H9 (cell line): ENCODE data around the gene SLCO2A1. TPM values are rescaled to one million over a fixed set of nuclear protein-coding genes. Genes with fewer than 3 reads are reported as not detected.

Source experiments
- DNase-seq: peaks from one replicate; pipeline ENCODE4 v3.0.0-alpha.2; 2017
- H2AFZ ChIP-seq: one replicate; pipeline ENCODE4 v1.6.1; 2013; ENCODE audit warnings: mild to moderate bottlenecking, low read length, control low read depth, moderate library complexity
- H2AK5ac ChIP-seq: 2 replicates; pipeline ENCODE4 v1.6.1; 2013; ENCODE audit warnings: low read length, control low read depth, mixed read lengths; ENCODE audit not compliant: insufficient read length
- H2BK120ac ChIP-seq: one replicate; pipeline ENCODE4 v1.6.1; 2013; ENCODE audit warnings: low read depth, mild to moderate bottlenecking, low read length, control low read depth, inconsistent platforms; ENCODE audit not compliant: poor library complexity, severe bottlenecking
- H2BK12ac ChIP-seq: 2 replicates; pipeline ENCODE4 v1.6.1; 2013; ENCODE audit warnings: low read length, control low read depth, mixed read lengths, low read depth; ENCODE audit not compliant: insufficient read length
- H2BK15ac ChIP-seq: 2 replicates; pipeline ENCODE4 v1.6.1; 2013; ENCODE audit warnings: low read depth, low read length, control low read depth
- H2BK20ac ChIP-seq: one replicate; pipeline ENCODE4 v1.6.1; 2013; ENCODE audit warnings: low read depth, mild to moderate bottlenecking, low read length, control low read depth, inconsistent platforms; ENCODE audit not compliant: poor library complexity, severe bottlenecking
- H2BK5ac ChIP-seq: 2 replicates; pipeline ENCODE4 v1.6.1; 2013; ENCODE audit warnings: low read length, control low read depth, mixed read lengths; ENCODE audit not compliant: insufficient read length
- H3K14ac ChIP-seq: 2 replicates; pipeline ENCODE4 v1.6.1; 2013; ENCODE audit warnings: low read length, control low read depth; ENCODE audit not compliant: insufficient read depth
- H3K18ac ChIP-seq: 2 replicates; pipeline ENCODE4 v1.6.1; 2013; ENCODE audit warnings: low read depth, mild to moderate bottlenecking, mixed read lengths, low read length, control low read depth; ENCODE audit not compliant: insufficient read length
- H3K23ac ChIP-seq: 2 replicates; pipeline ENCODE4 v1.6.1; 2013; ENCODE audit warnings: low read length, control low read depth, mixed read lengths, low read depth; ENCODE audit not compliant: insufficient read length
- H3K23me2 ChIP-seq: 2 replicates; pipeline ENCODE4 v1.6.1; 2013; ENCODE audit warnings: low read depth, mild to moderate bottlenecking, mixed read lengths, low read length, control low read depth; ENCODE audit not compliant: insufficient read length, poor library complexity, severe bottlenecking
- H3K27ac ChIP-seq: 2 replicates; pipeline ENCODE4 v1.5.1; 2013; ENCODE audit warnings: low read length, control low read depth, mixed read lengths, low read depth; ENCODE audit not compliant: insufficient read length
- H3K27me3 ChIP-seq: 2 replicates; pipeline ENCODE4 v1.6.1; 2013; ENCODE audit warnings: low read length, control low read depth, inconsistent platforms; ENCODE audit not compliant: insufficient read depth
- H3K4ac ChIP-seq: 2 replicates; pipeline ENCODE4 v1.6.1; 2013; ENCODE audit warnings: low read depth, mild to moderate bottlenecking, control low read depth, inconsistent platforms, low read length, moderate library complexity
- H3K4me1 ChIP-seq: 2 replicates; pipeline ENCODE4 v1.6.1; 2013; ENCODE audit warnings: low read length, control low read depth, inconsistent platforms; ENCODE audit not compliant: insufficient read depth
- H3K4me2 ChIP-seq: 2 replicates; pipeline ENCODE4 v1.6.1; 2013; ENCODE audit warnings: low read length, control low read depth, mixed read lengths; ENCODE audit not compliant: insufficient read length, insufficient read depth
- H3K56ac ChIP-seq: 2 replicates; pipeline ENCODE4 v1.6.1; 2013; ENCODE audit warnings: low read depth, mild to moderate bottlenecking, mixed read lengths, low read length, control low read depth; ENCODE audit not compliant: insufficient read length
- H3K79me1 ChIP-seq: 2 replicates; pipeline ENCODE4 v1.6.1; 2013; ENCODE audit warnings: low read depth, mild to moderate bottlenecking, moderate library complexity, low read length, control low read depth, inconsistent platforms; ENCODE audit not compliant: insufficient read depth, poor library complexity, severe bottlenecking
- H3K79me2 ChIP-seq: 2 replicates; pipeline ENCODE4 v1.6.1; 2013; ENCODE audit warnings: low read length, control low read depth, inconsistent platforms; ENCODE audit not compliant: insufficient read depth
- H3K9ac ChIP-seq: 2 replicates; pipeline ENCODE4 v1.6.1; 2013; ENCODE audit warnings: low read length, control low read depth, mixed read lengths; ENCODE audit not compliant: insufficient read length; ENCODE audit errors: extremely low read depth
- H3K9me3 ChIP-seq: one replicate; pipeline ENCODE4 v1.6.1; 2013; ENCODE audit warnings: low read depth, low read length, inconsistent platforms; ENCODE audit not compliant: control insufficient read depth
- H3T11ph ChIP-seq: one replicate; pipeline ENCODE4 v1.6.1; 2013; ENCODE audit warnings: mild to moderate bottlenecking, low read length, control low read depth, inconsistent platforms
- H4K20me1 ChIP-seq: one replicate; pipeline ENCODE4 v1.6.1; 2013; ENCODE audit not compliant: control insufficient read depth, insufficient read length, insufficient read depth
- H4K5ac ChIP-seq: 2 replicates; pipeline ENCODE4 v1.6.1; 2013; ENCODE audit warnings: low read depth, mild to moderate bottlenecking, mixed read lengths, low read length, control low read depth; ENCODE audit not compliant: insufficient read length
- H4K8ac ChIP-seq: replicated peaks from 2 replicates; pipeline ENCODE4 v1.6.1; 2013; ENCODE audit warnings: low read length, control low read depth, mixed read lengths, low read depth; ENCODE audit not compliant: insufficient read length
- H4K91ac ChIP-seq: 2 replicates; pipeline ENCODE4 v1.6.1; 2013; ENCODE audit warnings: low read depth, mild to moderate bottlenecking, moderate library complexity, mixed read lengths, low read length, control low read depth; ENCODE audit not compliant: insufficient read length
- H3K27ac Mint-ChIP-seq, 3 experiments: 2 replicates in 2 of 3; 3 replicates in 1 of 3; pipeline ENCODE4 v1.8.0; 2020 to 2021; ENCODE audit warnings: mixed read lengths in 3 of 3, mild to moderate bottlenecking in 1 of 3, moderate library complexity in 1 of 3
- H3K27me3 Mint-ChIP-seq: 2 replicates; pipeline ENCODE4 v1.8.0; 2021; ENCODE audit warnings: low read depth, mild to moderate bottlenecking, moderate library complexity, mixed read lengths
- H3K36me3 Mint-ChIP-seq, 3 experiments: 2 replicates in 2 of 3; 3 replicates in 1 of 3; pipeline ENCODE4 v1.8.0; 2020 to 2021; ENCODE audit warnings: low read depth in 3 of 3, mixed read lengths in 3 of 3; ENCODE audit not compliant: insufficient read depth in 1 of 3
- H3K4me1 Mint-ChIP-seq, 2 experiments: 2 replicates each; pipeline ENCODE4 v1.8.0; 2020; ENCODE audit warnings: mixed read lengths in 2 of 2
- H3K4me3 Mint-ChIP-seq, 2 experiments: 2 replicates in 1 of 2; 3 replicates in 1 of 2; pipeline ENCODE4 v1.8.0; 2020 to 2021; ENCODE audit warnings: mild to moderate bottlenecking in 2 of 2, mixed read lengths in 2 of 2, moderate library complexity in 1 of 2
- H3K9me3 Mint-ChIP-seq, 2 experiments: 2 replicates in 1 of 2; 3 replicates in 1 of 2; pipeline ENCODE4 v1.8.0; 2020; ENCODE audit warnings: mild to moderate bottlenecking in 2 of 2, mixed read lengths in 2 of 2, moderate library complexity in 1 of 2
- WGBS: extraction: QIAGEN DNeasy Blood & Tissue Kit; methylation state at CpG from one replicate; pipeline ENCODE4 v1.1.7; 2013; ENCODE audit warnings: missing lambda C conversion rate, low lambda C conversion rate, mixed read lengths; ENCODE audit not compliant: insufficient read length; ENCODE audit errors: extremely low coverage; 5-methylcytosine and 5-hydroxymethylcytosine counted together
- total RNA-seq: library from RNA; stranded (reverse); gene quantifications from 2 replicates; pipeline ENCODE4 v1.2.1, GENCODE V29; 2021
- TF ChIP-seq, protein P1 (sequence below): fragments of 200-600 bp; sonication (generic); conservative IDR thresholded peaks from 3 replicates; pipeline ENCODE4 v1.8.0; 2021; ENCODE audit warnings: antibody characterized with exemption, mild to moderate bottlenecking

The SLCO2A1 gene
- total RNA-seq, 1 experiment from 2014 or later = 0.98 TPM

DNA sequence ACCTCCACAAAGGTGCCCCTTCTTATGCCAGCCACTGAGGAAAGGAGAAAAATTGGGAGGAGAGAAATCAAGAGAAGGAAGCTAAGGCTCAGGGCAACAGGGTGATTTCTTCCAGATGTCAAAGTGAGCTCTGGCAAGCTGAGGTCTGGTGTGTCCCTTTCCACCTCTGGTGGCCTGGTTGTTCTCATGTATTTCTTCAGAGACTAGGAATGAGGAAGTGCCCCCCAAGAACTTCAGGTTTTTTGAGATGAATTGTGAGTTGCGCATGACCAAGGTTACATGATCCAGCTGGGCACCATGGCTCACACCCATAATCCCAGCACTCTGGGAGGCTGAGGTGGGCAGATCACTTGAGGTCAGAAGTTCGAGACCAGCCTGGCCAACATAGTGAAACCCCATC is 139.7 kb downstream of the SLCO2A1 start:
- Mint-ChIP-seq H3K27ac (no peak overlapping the region), H3K4me1 (peaks cover 5 to 27% of the 10 kb centered on the region in 2 experiments), H3K36me3 (no peaks in the 10 kb centered on the region), H3K27me3 (peaks cover 32% of the 10 kb centered on the region), H3K9me3 (no peaks in the 10 kb centered on the region), H3K4me3 (no peak overlapping the region)
- TF ChIP-seq, protein P1, sequence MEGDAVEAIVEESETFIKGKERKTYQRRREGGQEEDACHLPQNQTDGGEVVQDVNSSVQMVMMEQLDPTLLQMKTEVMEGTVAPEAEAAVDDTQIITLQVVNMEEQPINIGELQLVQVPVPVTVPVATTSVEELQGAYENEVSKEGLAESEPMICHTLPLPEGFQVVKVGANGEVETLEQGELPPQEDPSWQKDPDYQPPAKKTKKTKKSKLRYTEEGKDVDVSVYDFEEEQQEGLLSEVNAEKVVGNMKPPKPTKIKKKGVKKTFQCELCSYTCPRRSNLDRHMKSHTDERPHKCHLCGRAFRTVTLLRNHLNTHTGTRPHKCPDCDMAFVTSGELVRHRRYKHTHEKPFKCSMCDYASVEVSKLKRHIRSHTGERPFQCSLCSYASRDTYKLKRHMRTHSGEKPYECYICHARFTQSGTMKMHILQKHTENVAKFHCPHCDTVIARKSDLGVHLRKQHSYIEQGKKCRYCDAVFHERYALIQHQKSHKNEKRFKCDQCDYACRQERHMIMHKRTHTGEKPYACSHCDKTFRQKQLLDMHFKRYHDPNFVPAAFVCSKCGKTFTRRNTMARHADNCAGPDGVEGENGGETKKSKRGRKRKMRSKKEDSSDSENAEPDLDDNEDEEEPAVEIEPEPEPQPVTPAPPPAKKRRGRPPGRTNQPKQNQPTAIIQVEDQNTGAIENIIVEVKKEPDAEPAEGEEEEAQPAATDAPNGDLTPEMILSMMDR = no peak
- Histone ChIP-seq H2BK20ac (no peak overlapping the region), H2BK120ac (no peak overlapping the region), H2AFZ (no peak overlapping the region), H2BK15ac (no peak overlapping the region), H3K4ac (no peak overlapping the region), H3K27ac (no peak overlapping the region), H3K23me2 (peaks cover 5% of the 10 kb centered on the region), H3K4me1 (no peaks in the 10 kb centered on the region; the same call in 1 of the 2 replicates), H2BK5ac (no peak overlapping the region), H2BK12ac (no peak overlapping the region), H4K20me1 (no peaks in the 10 kb centered on the region), H3K56ac (no peak overlapping the region), H3K79me1 (no peaks in the 10 kb centered on the region), H4K91ac (no peak overlapping the region), H3K9me3 (no peaks in the 10 kb centered on the region), H3T11ph (no peak overlapping the region), H3K27me3 (peaks cover 4% of the 10 kb centered on the region; the same call in 1 of the 2 replicates), H3K79me2 (no peaks in the 10 kb centered on the region), H3K23ac (no peak overlapping the region), H3K14ac (no peak overlapping the region), H3K9ac (no peak overlapping the region), H4K5ac (no peak overlapping the region), H4K8ac (no peak overlapping the region), H3K4me2 (no peak overlapping the region), H3K18ac (no peak overlapping the region), H2AK5ac (no peak overlapping the region)
- WGBS = no CpG with 5 or more reads among the region's 2 CpGs
- DNase-seq = no peak
